WTC11 (cell line): ENCODE data around the gene CD247. TPM values are rescaled to one million over a fixed set of nuclear protein-coding genes. Genes with fewer than 3 reads are reported as not detected.

Source experiments
- ATAC-seq: fragments of 200-7000 bp; cut with Tn5 transposase; 2 replicates; pipeline ENCODE4 v1.10.0; 2021; ENCODE audit warnings: mild to moderate bottlenecking, moderate library complexity
- CTCF ChIA-PET: fragments of 300-600 bp; sonication (Branson Sonifier 250); formaldehyde crosslinking; loops from one replicate; lab custom pipeline; 2021; ENCODE audit warnings: antibody characterized with exemption; lab: Charles Lee
- POLR2A ChIA-PET: fragments of 350-600 bp; sonication (Branson Sonifier 250); formaldehyde crosslinking; loops from one replicate; lab custom pipeline; 2021; ENCODE audit warnings: antibody characterized with exemption; lab: Charles Lee
- DNase-seq: peaks from one replicate; pipeline ENCODE4 v3.0.0; 2021; ENCODE audit warnings: low spot score
- H3K27ac Mint-ChIP-seq: 2 replicates; pipeline ENCODE4 v1.8.0; 2021; ENCODE audit warnings: mixed read lengths
- H3K27me3 Mint-ChIP-seq: 2 replicates; pipeline ENCODE4 v1.8.0; 2021; ENCODE audit warnings: low read depth, mild to moderate bottlenecking, moderate library complexity, mixed read lengths
- H3K36me3 Mint-ChIP-seq: 2 replicates; pipeline ENCODE4 v1.8.0; 2021; ENCODE audit warnings: mixed read lengths
- H3K4me1 Mint-ChIP-seq: 2 replicates; pipeline ENCODE4 v1.8.0; 2022; ENCODE audit warnings: mixed read lengths
- H3K4me3 Mint-ChIP-seq: 2 replicates; pipeline ENCODE4 v1.8.0; 2021; ENCODE audit warnings: mild to moderate bottlenecking, moderate library complexity, mixed read lengths
- H3K9me3 Mint-ChIP-seq: 2 replicates; pipeline ENCODE4 v1.8.0; 2021; ENCODE audit warnings: mixed read lengths
- ATF1 ChIP-seq: sonication (generic); formaldehyde crosslinking; IDR thresholded peaks from 2 replicates; pipeline ENCODE4 v1.8.1; 2023; ENCODE audit warnings: mild to moderate bottlenecking, moderate library complexity, missing genetic modification reagents
- CTCF ChIP-seq: fragments of 200-600 bp; IDR thresholded peaks from 2 replicates; pipeline ENCODE4 v1.8.0; 2022; ENCODE audit warnings: antibody characterized with exemption
- ESRRA ChIP-seq: sonication (generic); formaldehyde crosslinking; IDR thresholded peaks from 2 replicates; pipeline ENCODE4 v1.8.1; 2022; ENCODE audit warnings: mild to moderate bottlenecking, missing genetic modification reagents, borderline replicate concordance
- FOXJ3 ChIP-seq: sonication (generic); formaldehyde crosslinking; IDR thresholded peaks from 2 replicates; pipeline ENCODE4 v1.9.0; 2021; ENCODE audit warnings: missing genetic modification reagents, mild to moderate bottlenecking, borderline replicate concordance
- GTF2I ChIP-seq: fragments of 250-450 bp; sonication (Bioruptor Pico); conservative IDR thresholded peaks from 2 replicates; pipeline ENCODE4 v1.4.0; 2021; ENCODE audit warnings: mild to moderate bottlenecking
- JUN ChIP-seq: sonication (generic); formaldehyde crosslinking; IDR thresholded peaks from 2 replicates; pipeline ENCODE4 v1.8.0; 2023; ENCODE audit warnings: mild to moderate bottlenecking, missing genetic modification reagents
- RORB ChIP-seq: fragments of 250-450 bp; sonication (Bioruptor Pico); IDR thresholded peaks from 2 replicates; pipeline ENCODE4 v1.9.0; 2021; ENCODE audit warnings: mild to moderate bottlenecking
- STAT6 ChIP-seq: sonication (generic); formaldehyde crosslinking; conservative IDR thresholded peaks from 2 replicates; pipeline ENCODE4 v1.8.1; 2023; ENCODE audit warnings: mild to moderate bottlenecking, low read depth, missing genetic modification reagents, moderate library complexity
- total RNA-seq: library from RNA; stranded (reverse); gene quantifications from 3 replicates; pipeline ENCODE4 v1.2.3, GENCODE V29; 2021
- TF ChIP-seq, protein P1 (sequence below): fragments of 250-450 bp; sonication (Bioruptor Pico); IDR thresholded peaks from 2 replicates; pipeline ENCODE4 v1.9.0; 2021; ENCODE audit warnings: mild to moderate bottlenecking
- TF ChIP-seq, protein P2 (sequence below): sonication (generic); formaldehyde crosslinking; IDR thresholded peaks from 2 replicates; pipeline ENCODE4 v1.8.1; 2022; ENCODE audit warnings: mild to moderate bottlenecking, missing genetic modification reagents, moderate library complexity, borderline replicate concordance
- TF ChIP-seq, protein P3 (sequence below): fragments of 250-450 bp; sonication (Bioruptor Pico); IDR thresholded peaks from 2 replicates; pipeline ENCODE4 v1.9.0; 2021; ENCODE audit warnings: mild to moderate bottlenecking

CD247 gene
- total RNA-seq, 1 experiment from 2014 or later = 1.8 TPM

- TF ChIP-seq STAT6 (CRISPR knock-in tag) (no peak), FOXJ3 (no peak)
- TF ChIP-seq, protein P1, sequence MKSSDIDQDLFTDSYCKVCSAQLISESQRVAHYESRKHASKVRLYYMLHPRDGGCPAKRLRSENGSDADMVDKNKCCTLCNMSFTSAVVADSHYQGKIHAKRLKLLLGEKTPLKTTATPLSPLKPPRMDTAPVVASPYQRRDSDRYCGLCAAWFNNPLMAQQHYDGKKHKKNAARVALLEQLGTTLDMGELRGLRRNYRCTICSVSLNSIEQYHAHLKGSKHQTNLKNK (CRISPR knock-in tag) = no peak
- TF ChIP-seq, protein P2, sequence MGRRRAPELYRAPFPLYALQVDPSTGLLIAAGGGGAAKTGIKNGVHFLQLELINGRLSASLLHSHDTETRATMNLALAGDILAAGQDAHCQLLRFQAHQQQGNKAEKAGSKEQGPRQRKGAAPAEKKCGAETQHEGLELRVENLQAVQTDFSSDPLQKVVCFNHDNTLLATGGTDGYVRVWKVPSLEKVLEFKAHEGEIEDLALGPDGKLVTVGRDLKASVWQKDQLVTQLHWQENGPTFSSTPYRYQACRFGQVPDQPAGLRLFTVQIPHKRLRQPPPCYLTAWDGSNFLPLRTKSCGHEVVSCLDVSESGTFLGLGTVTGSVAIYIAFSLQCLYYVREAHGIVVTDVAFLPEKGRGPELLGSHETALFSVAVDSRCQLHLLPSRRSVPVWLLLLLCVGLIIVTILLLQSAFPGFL (CRISPR knock-in tag) = no peak
Observed at GRCh38 chr1:167442854-167443565, 75.3 kb downstream of the CD247 start (continued).

DNA sequence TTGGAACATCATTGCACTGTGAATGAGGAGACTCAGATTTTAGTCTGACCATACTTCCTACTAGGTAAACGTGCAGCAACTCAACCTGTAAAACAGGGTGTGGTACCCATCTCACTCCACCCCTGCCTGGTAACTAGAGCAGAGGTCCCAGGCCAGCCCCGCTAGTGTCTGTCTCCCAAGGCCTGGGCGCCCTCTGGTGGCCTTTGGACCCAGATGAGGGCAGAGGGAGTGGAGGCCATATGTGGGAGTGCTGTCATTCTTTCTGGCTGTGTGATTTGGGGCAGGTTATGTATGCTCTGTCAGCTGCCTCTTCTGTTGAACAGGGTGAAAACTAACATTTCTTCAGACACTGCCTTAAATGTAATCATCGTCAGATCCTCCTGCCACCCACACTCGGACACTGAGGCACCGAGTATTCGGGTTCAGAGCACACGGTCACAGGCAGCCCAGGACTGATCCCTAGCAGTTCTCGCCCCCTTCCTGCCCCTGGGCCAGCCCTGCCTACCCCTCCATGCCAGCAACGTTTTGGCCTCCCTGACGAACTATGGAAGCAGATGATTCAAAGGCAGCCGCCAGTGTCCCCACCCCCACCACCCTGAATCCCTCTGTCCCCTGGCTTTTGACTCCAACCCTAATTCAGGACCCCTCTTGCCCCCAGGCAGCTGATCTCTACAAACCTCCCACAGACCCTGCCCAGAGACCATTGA lies 76.0 kb downstream of the CD247 start:
- CTCF ChIA-PET = interaction anchor here (0.8 to 3.7 kb wide), 8 partner anchors 10 to 175 kb away, joined by 3 to 21 read pairs (median 4); no protein-coding TSS in a partner anchor
- Mint-ChIP-seq H3K27me3 (peaks cover 44% of the 10 kb centered on the region), H3K36me3 (no peaks in the 10 kb centered on the region), H3K4me3 (no peak overlapping the region), H3K9me3 (no peaks in the 10 kb centered on the region), H3K27ac (no peak overlapping the region), H3K4me1 (peaks cover 18% of the 10 kb centered on the region)
- DNase-seq (peak; percentile 93), ATAC-seq (peak; percentile 88)
- POLR2A ChIA-PET = no interaction called here
- no peak for TF ChIP-seq ESRRA (CRISPR knock-in tag)
- no peak for TF ChIP-seq GTF2I (CRISPR knock-in tag)
- TF ChIP-seq CTCF = peak; percentile 76
- TF ChIP-seq, protein P3, sequence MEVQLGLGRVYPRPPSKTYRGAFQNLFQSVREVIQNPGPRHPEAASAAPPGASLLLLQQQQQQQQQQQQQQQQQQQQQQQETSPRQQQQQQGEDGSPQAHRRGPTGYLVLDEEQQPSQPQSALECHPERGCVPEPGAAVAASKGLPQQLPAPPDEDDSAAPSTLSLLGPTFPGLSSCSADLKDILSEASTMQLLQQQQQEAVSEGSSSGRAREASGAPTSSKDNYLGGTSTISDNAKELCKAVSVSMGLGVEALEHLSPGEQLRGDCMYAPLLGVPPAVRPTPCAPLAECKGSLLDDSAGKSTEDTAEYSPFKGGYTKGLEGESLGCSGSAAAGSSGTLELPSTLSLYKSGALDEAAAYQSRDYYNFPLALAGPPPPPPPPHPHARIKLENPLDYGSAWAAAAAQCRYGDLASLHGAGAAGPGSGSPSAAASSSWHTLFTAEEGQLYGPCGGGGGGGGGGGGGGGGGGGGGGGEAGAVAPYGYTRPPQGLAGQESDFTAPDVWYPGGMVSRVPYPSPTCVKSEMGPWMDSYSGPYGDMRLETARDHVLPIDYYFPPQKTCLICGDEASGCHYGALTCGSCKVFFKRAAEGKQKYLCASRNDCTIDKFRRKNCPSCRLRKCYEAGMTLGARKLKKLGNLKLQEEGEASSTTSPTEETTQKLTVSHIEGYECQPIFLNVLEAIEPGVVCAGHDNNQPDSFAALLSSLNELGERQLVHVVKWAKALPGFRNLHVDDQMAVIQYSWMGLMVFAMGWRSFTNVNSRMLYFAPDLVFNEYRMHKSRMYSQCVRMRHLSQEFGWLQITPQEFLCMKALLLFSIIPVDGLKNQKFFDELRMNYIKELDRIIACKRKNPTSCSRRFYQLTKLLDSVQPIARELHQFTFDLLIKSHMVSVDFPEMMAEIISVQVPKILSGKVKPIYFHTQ = no peak

DNA sequence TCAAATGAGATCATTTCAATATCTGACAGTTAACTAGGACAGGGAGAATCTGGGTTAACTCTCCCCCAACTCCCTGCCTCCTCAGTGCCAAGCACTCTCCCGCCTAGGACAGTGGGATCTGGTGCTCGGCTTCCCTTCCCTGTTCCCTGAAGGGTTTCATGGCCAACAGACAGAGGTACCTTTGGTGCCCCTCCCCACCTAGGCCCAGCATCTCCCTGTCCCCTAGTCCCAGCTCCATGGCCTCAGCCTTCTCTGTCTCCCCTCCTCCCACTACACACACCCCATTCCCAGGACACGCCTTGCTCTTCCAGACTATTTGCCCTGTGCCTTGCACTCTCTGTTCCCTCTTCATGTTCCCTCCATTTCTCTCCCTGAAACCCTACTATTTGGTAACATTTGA lies 77.1 kb downstream of the CD247 start:
- Mint-ChIP-seq H3K36me3 (no peaks in the 10 kb centered on the region), H3K4me1 (peaks cover 16% of the 10 kb centered on the region), H3K9me3 (no peaks in the 10 kb centered on the region)
- ATAC-seq = no peak
- TF ChIP-seq, protein P3 = no peak
- TF ChIP-seq ATF1 (no peak), RORB (CRISPR knock-in tag) (no peak), JUN (no peak)
- TF ChIP-seq, all 79 proteins: peak for 0
- Mint-ChIP-seq H3K27ac (no peak overlapping the region), H3K4me3 (no peak overlapping the region), H3K27me3 (peaks cover 45% of the 10 kb centered on the region)
- DNase-seq = no peak
- ChIA-PET CTCF (interaction anchor here (0.8 to 3.7 kb wide), 8 partner anchors 9 to 531 kb away, joined by 3 to 21 read pairs (median 4); no protein-coding TSS in a partner anchor), POLR2A (no interaction called here)
